Activated T-cell treated with anti-CD3 and anti-CD28 coated beads for 48 hours (primary cell): ENCODE results near the gene DNAJB2.
"Not testable (repeated sequence)": the region's sequence is repeated elsewhere in the genome, so short reads cannot be mapped to it uniquely, and the experiment has no call there.

Source experiments
- DNase-seq: peaks from one replicate; pipeline ENCODE4 v3.0.0-alpha.2; 2020; ENCODE audit warnings: low read depth

Gene DNAJB2

DNA sequence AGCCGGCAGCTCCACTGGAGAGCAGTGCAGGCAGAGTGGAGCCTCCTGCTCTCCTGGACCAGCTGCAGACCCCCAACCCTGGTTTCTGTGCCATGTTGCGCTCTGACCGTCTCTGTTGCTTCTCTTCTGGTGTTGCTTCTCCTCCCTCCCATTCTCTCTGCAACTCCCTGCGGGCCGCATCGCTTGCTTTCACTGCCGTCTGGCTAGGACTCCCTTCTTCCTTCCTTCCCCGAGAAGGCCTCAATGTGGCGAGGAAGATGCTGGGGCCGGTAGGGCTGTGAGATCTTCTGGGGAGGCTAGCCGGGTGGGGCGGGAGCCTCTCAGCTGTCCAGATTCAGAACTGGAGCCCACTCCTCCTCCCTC lies 6.2 kb downstream of the DNAJB2 start:
- no peak for DNase-seq

- DNase-seq, result no peak
These were observed 6.8 kb downstream of the DNAJB2 start for GRCh38 chr2:219285894-219286425.

GRCh38 chr2:219286436-219287115 lies 7.4 kb downstream of the DNAJB2 start:
- DNase-seq, result no peak

- DNase-seq, result not testable (repeated sequence)
These were observed 7.9 kb downstream of the DNAJB2 start for GRCh38 chr2:219287116-219287440.

GRCh38 chr2:219287580-219288265 lies 8.6 kb downstream of the DNAJB2 start:
- no peak for DNase-seq

DNA sequence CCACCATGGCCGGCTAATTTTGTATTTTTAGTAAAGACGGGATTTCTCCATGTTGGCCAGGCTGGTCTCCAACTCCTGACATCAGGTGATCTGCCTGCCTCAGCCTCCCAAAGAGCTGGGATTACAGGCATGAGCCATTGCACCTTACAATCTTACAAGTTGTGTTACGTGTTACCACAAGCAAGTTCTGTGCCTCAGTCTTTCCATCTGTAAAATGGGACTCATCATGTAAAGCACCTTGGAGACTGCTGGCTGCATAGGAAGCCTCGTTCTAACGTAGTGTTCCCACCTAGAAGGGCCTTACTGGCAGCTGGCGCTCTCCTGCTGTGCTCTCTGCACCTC lies 10.0 kb downstream of the DNAJB2 start:
- DNase-seq, result no peak

DNA sequence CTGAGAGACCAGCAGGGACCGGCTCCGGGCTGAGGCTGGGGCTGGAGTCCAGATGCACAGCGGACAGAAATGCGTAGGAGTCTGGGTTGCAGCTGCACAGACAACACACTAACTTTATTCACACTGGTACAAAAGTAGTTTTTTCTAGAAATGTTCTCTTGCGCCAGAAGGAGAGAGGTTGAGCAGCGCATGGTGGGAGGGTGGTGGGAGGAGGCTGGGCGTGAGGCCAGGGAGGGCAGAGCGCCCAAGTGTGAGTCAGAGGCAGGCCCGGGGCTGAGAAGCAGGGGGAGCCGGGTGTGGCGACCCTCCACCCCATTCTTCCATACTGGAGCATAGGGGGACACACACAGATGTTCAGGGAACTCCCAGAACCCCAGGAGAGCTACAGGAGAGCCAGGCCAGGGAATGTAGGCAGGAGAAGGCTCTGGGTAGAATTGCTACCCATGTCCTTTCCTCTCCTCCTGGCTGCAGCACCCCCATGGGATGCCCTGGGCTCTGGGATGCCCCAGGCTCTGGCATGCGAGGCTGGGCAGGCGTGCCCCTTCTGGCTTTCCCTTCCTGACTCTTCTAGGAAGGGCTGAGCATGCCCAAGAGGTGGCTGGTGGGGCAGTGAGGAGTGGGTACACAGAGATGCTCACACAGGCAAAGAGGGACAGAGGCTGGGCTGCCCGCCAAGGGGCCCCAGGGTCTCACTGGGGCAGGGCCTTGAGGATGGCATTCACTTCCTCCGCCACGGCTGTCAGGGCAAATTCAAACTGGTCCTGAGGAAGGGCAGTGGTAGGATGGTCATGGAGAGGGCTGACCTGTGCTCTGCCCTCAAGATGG lies 10.6 kb downstream of the DNAJB2 start:
- no peak for DNase-seq

GRCh38 chr2:219290381-219291171 lies 11.4 kb downstream of the DNAJB2 start:
- no peak for DNase-seq

GRCh38 chr2:219291394-219291793 lies 12.2 kb downstream of the DNAJB2 start:
- no peak for DNase-seq

GRCh38 chr2:219291910-219292490 lies 12.8 kb downstream of the DNAJB2 start:
- DNase-seq, result no peak

DNA sequence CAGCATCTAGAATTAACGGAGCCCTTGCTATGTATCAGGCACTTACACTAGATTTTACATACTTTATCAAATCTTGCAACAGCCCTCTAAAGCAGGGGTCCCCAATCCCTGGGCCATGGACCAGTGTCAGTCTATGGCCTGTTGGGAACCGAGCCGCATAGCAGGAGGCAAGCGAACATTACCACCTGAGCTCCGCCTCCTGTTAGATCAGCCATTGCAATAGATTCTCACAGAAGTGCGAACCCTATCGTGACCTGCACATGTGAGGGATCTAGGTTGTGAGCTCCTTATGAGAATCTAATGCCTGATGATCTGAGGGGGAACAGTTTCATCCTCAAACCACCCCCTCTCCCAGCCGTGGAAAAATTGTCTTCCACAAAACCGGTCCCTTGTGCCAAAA lies 13.4 kb downstream of the DNAJB2 start:
- DNase-seq, result no peak

DNA sequence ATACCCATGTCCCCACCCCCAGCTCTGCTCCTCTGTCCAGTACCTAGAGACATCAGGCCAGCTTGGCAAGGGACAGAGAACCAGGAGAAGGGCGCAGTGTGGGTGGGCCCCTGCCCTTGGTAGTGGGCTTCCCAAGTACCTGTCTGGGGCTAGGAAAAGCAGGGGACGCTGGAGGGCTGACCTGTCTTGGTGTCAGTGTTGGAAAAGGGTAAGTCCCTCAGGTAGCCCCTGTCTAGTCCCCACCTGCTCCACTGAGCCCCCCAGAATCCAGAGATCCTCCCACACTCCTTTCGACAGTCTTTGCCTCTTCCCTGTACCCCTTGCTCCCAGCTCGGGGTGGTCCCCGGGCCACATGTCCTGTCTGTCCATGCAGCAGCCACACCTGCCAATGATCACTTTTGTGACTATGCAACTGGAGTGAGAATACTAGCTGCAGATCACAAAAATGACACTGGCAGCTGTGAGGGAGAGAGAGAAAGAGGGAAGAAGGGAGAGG lies 14.6 kb downstream of the DNAJB2 start:
- DNase-seq, result no peak

DNA sequence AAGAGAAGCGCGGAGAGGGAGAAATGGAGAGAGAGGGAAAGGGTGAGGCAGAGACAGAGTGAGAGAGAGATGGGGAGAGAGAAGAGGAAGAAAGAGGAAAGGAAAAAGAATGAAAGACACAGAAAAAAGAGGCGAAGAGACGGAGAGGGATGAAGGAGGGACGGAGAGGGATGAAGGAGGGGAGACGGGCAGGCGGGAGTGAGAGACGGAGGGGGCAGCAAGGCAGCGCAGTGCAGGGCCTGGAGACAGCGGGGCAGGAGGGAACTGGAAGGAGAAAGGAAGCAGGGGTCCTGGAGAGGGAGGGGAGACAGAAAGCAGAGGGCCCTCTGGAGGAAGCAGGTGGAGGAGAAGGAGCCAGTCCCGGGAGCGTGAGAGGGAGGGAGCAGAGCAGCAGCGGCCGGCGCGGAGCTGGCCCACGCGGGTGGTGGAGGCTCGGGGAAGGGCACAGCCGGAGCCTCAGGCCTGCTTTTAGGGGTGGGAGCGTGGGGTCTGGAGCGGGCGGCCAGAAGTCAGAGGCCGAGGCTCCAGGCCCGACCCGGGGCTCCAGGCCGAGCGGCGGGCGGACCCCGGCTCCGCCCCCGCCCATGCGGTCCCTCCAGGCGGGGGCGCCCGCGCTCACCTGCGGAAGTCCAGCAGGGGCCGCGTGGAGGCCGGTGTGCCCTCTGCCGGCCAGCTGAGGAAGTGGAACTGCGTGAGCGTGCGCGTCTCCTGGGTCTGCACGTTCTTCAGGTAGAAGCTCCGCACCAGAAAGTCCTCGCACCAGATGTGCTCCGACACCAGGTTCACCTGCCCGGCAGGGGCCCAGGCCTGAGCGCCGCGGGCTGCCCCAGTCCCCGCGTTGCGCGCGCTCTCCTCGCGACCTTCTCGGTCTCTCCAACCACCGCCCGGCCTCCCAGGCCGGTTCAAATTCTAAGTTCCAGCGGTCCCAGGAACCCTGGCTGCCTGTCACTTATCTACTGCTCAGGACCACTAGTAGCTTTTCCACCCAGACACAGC lies 15.5 kb downstream of the DNAJB2 start:
- peak; percentile 89 for DNase-seq

DNA sequence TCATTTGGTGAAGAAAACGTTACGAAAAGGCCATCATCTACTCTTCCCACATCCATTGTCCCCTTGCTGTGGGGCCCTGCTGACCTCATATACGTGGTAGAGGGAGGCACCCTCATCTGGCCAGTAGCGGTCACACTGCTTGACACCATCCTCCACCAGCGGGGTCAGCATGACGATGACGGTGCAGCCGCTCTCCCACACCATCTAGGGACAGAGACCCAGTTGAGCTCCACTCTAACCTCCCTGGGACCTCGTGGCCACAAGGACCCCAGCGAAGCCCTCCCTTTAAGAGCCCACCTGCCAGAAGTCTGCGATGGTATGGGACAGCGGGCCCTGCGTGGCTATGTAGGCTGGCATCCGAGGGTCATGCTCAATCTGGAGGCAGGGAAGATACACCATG lies 17.0 kb downstream of the DNAJB2 start:
- no peak for DNase-seq

- no peak for DNase-seq
These were observed 17.6 kb downstream of the DNAJB2 start for GRCh38 chr2:219296631-219297391.

GRCh38 chr2:219297766-219298456 lies 18.7 kb downstream of the DNAJB2 start:
- DNase-seq, result no peak

DNA sequence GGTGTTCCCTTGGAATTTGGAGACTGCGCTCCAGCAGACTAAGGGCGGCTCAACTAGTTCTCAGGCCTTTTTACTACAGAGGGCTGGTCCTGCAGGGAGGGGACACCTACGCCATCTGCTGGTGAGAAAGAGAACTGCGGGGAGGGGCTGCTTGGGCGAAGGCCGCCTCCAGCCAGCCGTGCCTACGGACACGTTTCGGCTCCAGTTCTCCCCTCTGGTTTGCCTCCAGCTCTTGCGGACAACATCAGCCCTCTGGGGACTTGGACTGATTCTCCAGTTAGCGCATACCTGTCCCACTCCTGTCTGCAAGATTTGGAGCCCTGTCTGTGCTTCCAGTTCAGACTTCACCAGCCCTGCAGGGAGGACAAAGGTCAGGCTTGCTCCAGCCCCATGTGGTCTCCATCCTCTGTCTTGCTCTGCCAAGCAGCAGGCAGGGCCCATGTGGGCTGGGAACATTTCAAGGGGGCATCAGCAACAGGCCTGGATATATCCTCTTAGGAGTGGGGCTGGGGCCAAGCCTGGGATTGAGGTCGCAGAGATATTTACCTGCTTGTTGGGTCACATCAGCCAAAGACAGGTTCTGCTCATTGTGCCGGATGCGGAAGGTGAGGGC lies 19.7 kb downstream of the DNAJB2 start:
- peak; percentile 86 for DNase-seq

- no peak for DNase-seq
These were observed 20.2 kb downstream of the DNAJB2 start for GRCh38 chr2:219299372-219299760.

DNA sequence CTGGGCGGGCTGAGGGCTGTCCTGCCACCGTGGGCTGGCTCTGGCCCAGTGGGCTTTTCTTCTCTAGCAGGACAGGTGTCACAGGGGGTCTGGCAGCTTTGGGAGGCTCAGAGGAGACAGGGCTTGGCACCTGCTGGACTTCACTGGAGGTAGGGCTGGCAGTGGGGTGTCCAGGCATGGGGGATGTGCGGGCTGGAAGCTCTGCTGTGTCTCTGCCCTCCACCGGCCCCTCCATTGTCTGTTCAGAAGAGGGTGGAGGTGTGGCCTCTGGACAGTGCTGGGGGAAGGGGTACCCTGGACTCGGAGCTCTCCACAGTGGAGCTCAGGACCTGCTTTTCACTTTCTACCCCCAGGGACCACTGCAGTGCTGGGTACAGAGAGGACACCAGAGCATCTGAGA lies 20.9 kb downstream of the DNAJB2 start:
- no peak for DNase-seq
